Measurements from ENCODE around the gene AUNIP. TPM values are rescaled to one million over a fixed set of nuclear protein-coding genes. Genes with fewer than 3 reads are reported as not detected.

AUNIP gene
- total RNA-seq, 2 donors from 2014 or later, result 0.98 TPM; not detected in 1

GRCh38 chr1:25803368-25803767, 55.9 kb downstream of the AUNIP start:
- DNase-seq (no peak), ATAC-seq (no peak)
- intact Hi-C loops (cut with DNase I, micrococcal nuclease), result no loop called here

GRCh38 chr1:25802915-25803314, 56.3 kb downstream of the AUNIP start:
- ATAC-seq (no peak), DNase-seq (no peak)
- intact Hi-C loops (cut with DNase I, micrococcal nuclease), result no loop called here

- intact Hi-C loops (cut with DNase I, micrococcal nuclease), result no loop called here
- no peak for DNase-seq
- peak; percentile 13 for ATAC-seq
These were observed 58.4 kb downstream of the AUNIP start for GRCh38 chr1:25800703-25801377.

GRCh38 chr1:25799935-25800702, 59.1 kb downstream of the AUNIP start, which contains the start of gene SELENON:
SELENON (plus strand) TSS chr1:25800193; CDS start chr1:25800231, 38 bp downstream.
- ATAC-seq (peak; percentile 69), DNase-seq (peak in 1 of 2 donors; percentile 66)
- intact Hi-C loops (cut with DNase I, micrococcal nuclease), result loop anchor here (5.0 kb wide), 2 partner anchors 188 to 193 kb away; no protein-coding TSS in a partner anchor

- ATAC-seq (no peak), DNase-seq (no peak)
- intact Hi-C loops (cut with DNase I, micrococcal nuclease), result loop anchor here (5.0 kb wide), 2 partner anchors 187 to 192 kb away; no protein-coding TSS in a partner anchor
These were observed 59.8 kb downstream of the AUNIP start for GRCh38 chr1:25799352-25799934.

- DNase-seq (no peak), ATAC-seq (no peak)
- intact Hi-C loops (cut with DNase I, micrococcal nuclease), result loop anchor here (5.0 kb wide), 2 partner anchors 187 to 192 kb away; no protein-coding TSS in a partner anchor
These were observed 60.4 kb downstream of the AUNIP start for GRCh38 chr1:25798666-25799351.

- intact Hi-C loops (cut with DNase I, micrococcal nuclease), result loop anchor here (5.0 kb wide), 2 partner anchors 186 to 191 kb away; no protein-coding TSS in a partner anchor
- peak; percentile 33 for ATAC-seq
- peak in 1 of 2 donors; percentile 49 for DNase-seq
These were observed 61.3 kb downstream of the AUNIP start for GRCh38 chr1:25797939-25798338.

- ATAC-seq, result peak; percentile 60
- intact Hi-C loops (cut with DNase I, micrococcal nuclease), result loop anchor here (5.0 kb wide), 2 partner anchors 185 to 190 kb away; no protein-coding TSS in a partner anchor
These were observed 62.3 kb downstream of the AUNIP start for GRCh38 chr1:25796811-25797458.

GRCh38 chr1:25795946-25796810, 63.1 kb downstream of the AUNIP start:
- intact Hi-C loops (cut with DNase I, micrococcal nuclease), result loop anchor here (5.0 kb wide), 2 partner anchors 184 to 189 kb away; no protein-coding TSS in a partner anchor
- ATAC-seq (peak; percentile 45), DNase-seq (no peak)

More at GRCh38 chr1:25796811-25797458, 62.3 kb downstream of the AUNIP start:
- DNase-seq, result peak; percentile 74 to 95

GRCh38 chr1:25795211-25795610, 64.0 kb downstream of the AUNIP start:
- DNase-seq, result no peak
- intact Hi-C loops (cut with DNase I, micrococcal nuclease), result loop anchor here (5.0 kb wide), 2 partner anchors 183 to 188 kb away; no protein-coding TSS in a partner anchor
- ATAC-seq, result no peak

- ATAC-seq (no peak), DNase-seq (no peak)
- intact Hi-C loops (cut with DNase I, micrococcal nuclease), result no loop called here
These were observed 64.9 kb downstream of the AUNIP start for GRCh38 chr1:25794325-25794724.

- DNase-seq (no peak), ATAC-seq (no peak)
- intact Hi-C loops (cut with DNase I, micrococcal nuclease), result no loop called here
These were observed 65.6 kb downstream of the AUNIP start for GRCh38 chr1:25793585-25794170.

- DNase-seq (no peak), ATAC-seq (no peak)
- intact Hi-C loops (cut with DNase I, micrococcal nuclease), result no loop called here
These were observed 67.1 kb downstream of the AUNIP start for GRCh38 chr1:25792115-25792514.

GRCh38 chr1:25790472-25790871, 68.8 kb downstream of the AUNIP start:
- ATAC-seq (no peak), DNase-seq (no peak)
- intact Hi-C loops (cut with DNase I, micrococcal nuclease), result no loop called here

- intact Hi-C loops (cut with DNase I, micrococcal nuclease), result no loop called here
- ATAC-seq (no peak), DNase-seq (no peak)
These were observed 71.5 kb downstream of the AUNIP start for GRCh38 chr1:25787760-25788166.

- intact Hi-C loops (cut with DNase I, micrococcal nuclease), result no loop called here
- ATAC-seq, result no peak
- DNase-seq, result no peak
These were observed 72.1 kb downstream of the AUNIP start for GRCh38 chr1:25786887-25787759.

All from left colon (tissue), 2 donors.